HG02870 (cell line): Measurements from ENCODE around the gene KCTD10.
"Not testable (repeated sequence)": the region's sequence is repeated elsewhere in the genome, so short reads cannot be mapped to it uniquely, and the experiment has no call there.

Experiments
- ATAC-seq: cut with Tn5 transposase; IDR thresholded peaks from one replicate; pipeline ENCODE4 v1.9.1; 2021; ENCODE audit warnings: mild to moderate bottlenecking, moderate library complexity; ENCODE audit not compliant: unreplicated experiment

KCTD10 gene

DNA sequence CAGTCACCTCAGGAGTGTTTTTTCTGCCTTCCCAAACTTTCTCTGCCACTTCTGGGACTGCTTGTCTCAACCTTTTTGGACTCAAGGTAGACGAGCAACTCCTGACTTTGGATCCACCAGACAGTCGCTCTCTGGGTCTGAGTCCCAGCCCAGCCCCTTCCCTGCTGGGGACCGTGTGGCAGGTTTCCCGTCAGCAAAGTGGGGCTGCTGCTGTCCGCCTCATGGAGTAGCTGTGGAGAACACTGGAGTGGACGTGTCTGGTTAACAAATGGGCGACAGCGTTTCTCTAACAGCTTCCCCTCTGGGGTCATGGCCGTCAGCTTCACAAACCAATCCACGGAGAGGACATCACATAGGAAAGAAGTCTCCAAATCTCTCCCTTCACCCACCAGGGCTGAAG is 54.8 kb downstream of the KCTD10 start:
- no peak for ATAC-seq

DNA sequence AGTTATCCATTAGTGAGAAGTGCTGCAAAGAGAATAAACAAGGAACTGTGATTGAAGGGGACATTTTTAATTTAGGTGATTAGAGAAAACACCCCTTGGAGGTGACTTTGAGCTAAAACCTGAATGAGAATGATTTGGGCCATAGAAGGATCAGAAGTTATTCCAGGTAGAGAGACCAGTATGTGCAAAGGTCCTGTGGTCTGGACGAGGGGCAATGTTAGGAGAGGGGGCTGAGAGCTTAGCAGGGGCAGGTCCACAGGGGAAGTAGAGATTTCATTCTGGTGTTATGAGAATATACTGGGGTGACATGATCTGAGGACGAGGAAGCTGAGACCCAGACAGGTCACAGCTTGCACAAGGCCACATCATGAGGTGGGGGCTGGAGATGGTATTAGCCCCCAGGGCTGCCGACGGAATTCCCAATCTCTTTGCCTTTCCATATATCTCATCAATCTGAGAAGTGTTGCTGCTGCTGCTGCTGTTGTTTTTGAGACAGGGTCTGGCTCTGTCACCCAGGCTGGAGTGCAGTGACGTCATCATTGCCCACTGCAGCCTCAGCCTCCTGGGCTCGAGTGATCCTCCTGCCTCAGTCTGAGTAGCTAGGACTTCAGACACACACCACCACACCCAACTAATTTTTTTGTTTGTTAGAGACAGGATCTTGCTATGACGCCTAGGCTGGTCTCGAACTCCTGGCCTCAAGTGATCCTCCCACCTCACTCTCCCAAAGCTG is 55.6 kb downstream of the KCTD10 start:
- ATAC-seq = no peak

DNA sequence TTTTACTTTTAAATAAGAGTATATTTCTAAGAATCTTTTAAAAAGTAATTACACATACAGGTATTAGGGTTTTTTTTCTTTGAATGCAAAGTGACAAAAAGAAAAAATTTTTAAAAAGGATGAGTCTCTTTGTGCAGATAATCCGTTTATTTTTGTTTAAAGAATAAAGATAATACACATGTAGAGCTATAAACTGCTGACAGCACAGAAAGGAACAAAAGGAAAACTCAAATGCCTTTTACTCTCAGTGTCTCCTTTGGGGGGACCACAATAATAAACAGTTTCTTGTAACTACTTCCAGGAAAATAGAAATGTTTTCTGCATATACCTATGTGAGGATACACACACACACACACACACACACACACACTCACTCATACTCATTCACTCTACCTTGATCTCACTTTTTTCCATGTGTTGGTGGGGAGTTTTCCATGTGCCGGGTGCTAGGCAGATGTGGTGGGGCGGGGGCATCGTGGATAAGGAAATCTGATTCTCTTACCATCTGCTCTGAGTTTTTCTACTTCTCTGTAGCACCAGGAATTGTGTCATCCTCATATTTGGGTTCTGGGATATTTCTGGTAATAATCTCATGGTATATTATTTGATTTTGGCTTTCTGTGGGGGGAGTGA is 58.1 kb downstream of the KCTD10 start:
- ATAC-seq = no peak

DNA sequence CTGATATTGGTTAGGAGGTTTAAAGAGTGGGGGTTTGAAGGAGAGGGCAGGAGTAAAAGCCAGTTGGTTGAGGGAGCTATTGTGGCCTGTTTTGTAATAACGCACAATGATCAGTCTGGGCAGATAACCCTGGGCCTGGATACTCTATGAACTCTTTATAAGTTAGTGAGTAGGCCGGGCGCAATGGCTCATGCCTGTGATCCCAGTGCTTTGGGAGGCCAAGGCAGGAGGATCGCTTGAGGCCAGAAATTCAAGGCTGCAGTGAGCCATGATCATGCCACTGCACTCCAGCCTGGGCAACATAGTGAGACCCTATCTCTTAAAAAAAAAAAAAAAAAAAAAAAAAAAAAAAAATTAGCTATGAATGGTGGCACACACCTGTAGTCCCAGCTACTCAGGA is 71.0 kb downstream of the KCTD10 start:
- ATAC-seq = not testable (repeated sequence)

GRCh38 chr12:109404841-109405240 is 72.3 kb downstream of the KCTD10 start:
- not testable (repeated sequence) for ATAC-seq
